ENCODE results near the gene STUM. TPM values are rescaled to one million over a fixed set of nuclear protein-coding genes. Genes with fewer than 3 reads are reported as not detected.
A peak's percentile ranks its signal among the peaks of the same experiment; 100 is the strongest.

Gene STUM
- total RNA-seq, 1 donor from 2014 or later = not detected

DNA sequence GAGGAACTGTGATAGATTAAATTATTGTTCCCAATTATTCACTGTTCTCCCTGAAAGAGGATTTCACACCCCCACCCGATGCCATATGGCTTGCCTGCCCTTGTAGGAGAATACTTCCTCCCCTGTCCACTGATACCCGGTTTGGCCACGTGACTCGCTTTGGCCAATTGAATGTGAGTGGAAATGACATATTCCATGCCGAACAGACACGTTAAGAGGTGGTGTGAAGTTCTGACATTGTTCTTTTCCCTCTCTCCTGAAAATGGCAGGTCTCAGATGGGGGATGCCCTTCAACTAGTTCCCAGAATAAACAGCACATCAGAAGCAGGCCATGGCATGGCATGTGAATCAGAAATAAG lies 5.3 kb downstream of the STUM start:
- Histone ChIP-seq H3K9ac (no peak overlapping the region), H4K20me1 (ENCODE audit: low read depth) (peaks cover 7% of the 10 kb centered on the region), H3K4me2 (no peak overlapping the region), H3K27me3 (peaks cover 75% of the 10 kb centered on the region), H3K79me2 (ENCODE audit: low read depth) (no peaks in the 10 kb centered on the region), H3K9me3 (ENCODE audit: low read depth) (no peaks in the 10 kb centered on the region), H3F3A (ENCODE audit: low read depth) (no peaks in the 10 kb centered on the region), H3K4me1 (peaks cover 16% of the 10 kb centered on the region), H3K36me3 (no peaks in the 10 kb centered on the region), H3K27ac (no peak overlapping the region), H3K4me3 (no peak overlapping the region), H2AFZ (replicated peaks) (no peak overlapping the region)
- Mint-ChIP-seq H3K27ac (no peak overlapping the region), H3K4me1 (peaks cover 9% of the 10 kb centered on the region), H3K9me3 (no peaks in the 10 kb centered on the region), H3K27me3 (ENCODE audit: insufficient read depth, low read depth) (peaks cover 31% of the 10 kb centered on the region), H3K4me3 (no peak overlapping the region), H3K36me3 (no peaks in the 10 kb centered on the region)
- TF ChIP-seq, protein P1, sequence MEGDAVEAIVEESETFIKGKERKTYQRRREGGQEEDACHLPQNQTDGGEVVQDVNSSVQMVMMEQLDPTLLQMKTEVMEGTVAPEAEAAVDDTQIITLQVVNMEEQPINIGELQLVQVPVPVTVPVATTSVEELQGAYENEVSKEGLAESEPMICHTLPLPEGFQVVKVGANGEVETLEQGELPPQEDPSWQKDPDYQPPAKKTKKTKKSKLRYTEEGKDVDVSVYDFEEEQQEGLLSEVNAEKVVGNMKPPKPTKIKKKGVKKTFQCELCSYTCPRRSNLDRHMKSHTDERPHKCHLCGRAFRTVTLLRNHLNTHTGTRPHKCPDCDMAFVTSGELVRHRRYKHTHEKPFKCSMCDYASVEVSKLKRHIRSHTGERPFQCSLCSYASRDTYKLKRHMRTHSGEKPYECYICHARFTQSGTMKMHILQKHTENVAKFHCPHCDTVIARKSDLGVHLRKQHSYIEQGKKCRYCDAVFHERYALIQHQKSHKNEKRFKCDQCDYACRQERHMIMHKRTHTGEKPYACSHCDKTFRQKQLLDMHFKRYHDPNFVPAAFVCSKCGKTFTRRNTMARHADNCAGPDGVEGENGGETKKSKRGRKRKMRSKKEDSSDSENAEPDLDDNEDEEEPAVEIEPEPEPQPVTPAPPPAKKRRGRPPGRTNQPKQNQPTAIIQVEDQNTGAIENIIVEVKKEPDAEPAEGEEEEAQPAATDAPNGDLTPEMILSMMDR (IDR thresholded peaks at IDR 0.05) = no peak
- TF ChIP-seq EZH2 (IDR thresholded peaks at IDR 0.05) = peak; percentile 16
- DNase-seq (ENCODE audit: low spot score) = no peak

DNA sequence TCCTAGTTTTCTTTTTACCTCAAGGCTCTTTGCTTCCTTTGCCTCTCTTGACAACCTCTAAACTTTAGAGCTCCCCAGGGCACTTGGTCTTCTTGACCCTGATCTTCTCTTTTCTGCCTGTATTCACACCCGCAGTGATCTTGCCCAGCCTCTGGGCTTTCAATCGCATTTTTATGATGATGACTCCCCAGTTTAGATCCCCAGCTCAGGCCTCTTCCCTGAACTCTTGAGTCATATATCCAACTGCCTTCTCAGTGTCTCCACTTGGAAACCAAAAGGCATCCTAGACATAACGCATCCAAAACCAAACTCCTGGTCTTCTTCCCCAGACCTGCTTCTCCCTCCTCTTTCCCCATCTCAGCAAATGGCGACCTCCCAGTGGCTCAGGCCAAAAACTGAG lies 6.5 kb downstream of the STUM start:
- Histone ChIP-seq H3F3A (ENCODE audit: low read depth) (no peaks in the 10 kb centered on the region), H3K9me3 (ENCODE audit: low read depth) (no peaks in the 10 kb centered on the region), H3K27ac (no peak overlapping the region), H4K20me1 (ENCODE audit: low read depth) (peaks cover 1% of the 10 kb centered on the region), H2AFZ (replicated peaks) (no peak overlapping the region), H3K36me3 (no peaks in the 10 kb centered on the region), H3K4me3 (no peak overlapping the region), H3K9ac (no peak overlapping the region), H3K27me3 (peaks cover 63% of the 10 kb centered on the region), H3K4me1 (peaks cover 4% of the 10 kb centered on the region), H3K79me2 (ENCODE audit: low read depth) (no peaks in the 10 kb centered on the region), H3K4me2 (no peak overlapping the region)
- no peaks in the 10 kb centered on the region for H3K36me3 Mint-ChIP-seq
- no peak overlapping the region for H3K27ac Mint-ChIP-seq
- no peak overlapping the region for H3K4me3 Mint-ChIP-seq
- TF ChIP-seq, protein P1 (IDR thresholded peaks at IDR 0.05) = no peak
- TF ChIP-seq EZH2phosphoT487 (IDR thresholded peaks at IDR 0.05) (no peak), EZH2 (IDR thresholded peaks at IDR 0.05) (no peak)
- H3K27me3 Mint-ChIP-seq (ENCODE audit: insufficient read depth, low read depth) = peaks cover 25% of the 10 kb centered on the region
- peaks cover 4% of the 10 kb centered on the region for H3K4me1 Mint-ChIP-seq
- no peaks in the 10 kb centered on the region for H3K9me3 Mint-ChIP-seq
- DNase-seq (ENCODE audit: low spot score) = no peak

DNA sequence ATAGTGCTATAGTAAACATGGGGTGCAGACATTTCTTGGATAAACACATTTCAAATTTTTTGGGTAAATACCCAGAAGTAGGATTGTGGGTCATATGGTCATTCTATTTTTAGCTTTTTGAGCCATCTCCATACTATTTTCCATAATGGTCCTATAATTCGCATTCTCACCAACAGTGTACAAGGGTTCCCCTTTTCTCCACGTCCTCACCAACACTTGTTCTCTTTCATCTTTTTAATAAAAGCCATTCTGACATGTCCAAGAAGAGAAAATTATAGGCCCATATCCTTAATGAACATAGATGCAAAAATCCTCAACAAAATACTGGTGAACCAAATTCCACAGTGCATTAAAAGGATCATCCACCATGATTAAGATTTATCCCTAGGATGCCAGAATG lies 8.9 kb downstream of the STUM start:
- Histone ChIP-seq H3K27ac (no peak overlapping the region), H2AFZ (replicated peaks) (no peak overlapping the region), H3K9me3 (ENCODE audit: low read depth) (no peaks in the 10 kb centered on the region), H3F3A (ENCODE audit: low read depth) (no peaks in the 10 kb centered on the region), H3K4me1 (no peaks in the 10 kb centered on the region), H3K79me2 (ENCODE audit: low read depth) (no peaks in the 10 kb centered on the region), H3K27me3 (peaks cover 40% of the 10 kb centered on the region), H3K4me3 (no peak overlapping the region), H3K36me3 (no peaks in the 10 kb centered on the region), H3K9ac (no peak overlapping the region), H4K20me1 (ENCODE audit: low read depth) (no peaks in the 10 kb centered on the region), H3K4me2 (no peak overlapping the region)
- no peak for DNase-seq (ENCODE audit: low spot score)
- Mint-ChIP-seq H3K36me3 (no peaks in the 10 kb centered on the region), H3K27me3 (ENCODE audit: insufficient read depth, low read depth) (peaks cover 7% of the 10 kb centered on the region), H3K27ac (no peak overlapping the region), H3K9me3 (no peaks in the 10 kb centered on the region), H3K4me3 (no peak overlapping the region), H3K4me1 (no peaks in the 10 kb centered on the region)
- TF ChIP-seq EZH2phosphoT487 (IDR thresholded peaks at IDR 0.05) = no peak
- TF ChIP-seq, protein P1 (IDR thresholded peaks at IDR 0.05) = no peak
- no peak for TF ChIP-seq EZH2 (IDR thresholded peaks at IDR 0.05)

Data from neural progenitor cell (in vitro differentiated cells).